ENCODE measurements around the gene PPP1R14B. TPM values are rescaled to one million over a fixed set of nuclear protein-coding genes. Genes with fewer than 3 reads are reported as not detected.

PPP1R14B gene
- total RNA-seq, 1 experiment from 2014 or later = 1,496 TPM

DNA sequence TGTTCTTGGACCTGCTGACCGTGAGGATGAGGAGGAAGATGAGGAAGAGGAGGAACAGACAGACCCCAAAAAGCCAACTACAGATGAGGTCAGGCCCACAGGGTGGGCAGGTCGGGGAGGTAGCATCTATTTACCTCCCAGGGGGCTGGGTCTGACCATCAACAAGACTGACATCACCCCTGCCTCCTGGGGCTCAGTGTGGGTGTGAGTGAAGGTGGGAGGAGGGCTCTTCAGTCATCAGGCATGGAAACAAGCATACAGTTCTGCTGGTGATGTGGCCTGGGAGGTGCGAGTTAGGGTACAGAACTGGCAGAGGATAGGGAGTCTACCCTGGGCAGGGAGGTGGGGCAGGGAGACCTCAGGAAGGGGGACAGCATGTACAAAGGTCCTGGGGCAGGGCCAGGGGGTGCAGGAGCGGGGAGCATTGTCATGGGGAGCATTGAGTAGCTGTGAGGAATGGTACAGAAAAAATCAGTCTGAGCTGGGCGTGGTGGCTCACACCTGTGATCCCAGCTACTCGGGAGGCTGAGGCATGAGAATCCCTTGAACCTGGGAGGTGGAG, 13.5 kb upstream of the PPP1R14B start:
- no TSS peak for BruUV-seq (replicated peaks)
- Histone ChIP-seq H3K4me3 (ENCODE audit: low read length) (no peak overlapping the region), H3K79me2 (ENCODE audit: low read length) (no peaks in the 10 kb centered on the region), H3K9me2 (replicated peaks; ENCODE audit: low read length) (no peaks in the 10 kb centered on the region), H3K4me2 (ENCODE audit: low read length) (no peak overlapping the region), H3K27ac (ENCODE audit: low read length) (no peak overlapping the region), H4K20me1 (ENCODE audit: low read length) (0 out of 2 replicates have a peak, but pooled peaks cover 3% of the 10 kb centered on the region), H3K4me1 (ENCODE audit: insufficient read depth, low read length) (peaks cover 7% of the 10 kb centered on the region), H3K9me3 (ENCODE audit: low read length) (no peaks in the 10 kb centered on the region), H3K9ac (ENCODE audit: low read length) (no peak overlapping the region), H3K36me3 (ENCODE audit: low read depth, low read length) (peaks cover 50% of the 10 kb centered on the region), H3F3A (ENCODE audit: low read length, unreplicated experiment) (no peaks in the 10 kb centered on the region), H2AFZ (ENCODE audit: low read length) (no peak overlapping the region), H3K27me3 (ENCODE audit: low read length) (no peaks in the 10 kb centered on the region)
- TF ChIP-seq, protein P1, sequence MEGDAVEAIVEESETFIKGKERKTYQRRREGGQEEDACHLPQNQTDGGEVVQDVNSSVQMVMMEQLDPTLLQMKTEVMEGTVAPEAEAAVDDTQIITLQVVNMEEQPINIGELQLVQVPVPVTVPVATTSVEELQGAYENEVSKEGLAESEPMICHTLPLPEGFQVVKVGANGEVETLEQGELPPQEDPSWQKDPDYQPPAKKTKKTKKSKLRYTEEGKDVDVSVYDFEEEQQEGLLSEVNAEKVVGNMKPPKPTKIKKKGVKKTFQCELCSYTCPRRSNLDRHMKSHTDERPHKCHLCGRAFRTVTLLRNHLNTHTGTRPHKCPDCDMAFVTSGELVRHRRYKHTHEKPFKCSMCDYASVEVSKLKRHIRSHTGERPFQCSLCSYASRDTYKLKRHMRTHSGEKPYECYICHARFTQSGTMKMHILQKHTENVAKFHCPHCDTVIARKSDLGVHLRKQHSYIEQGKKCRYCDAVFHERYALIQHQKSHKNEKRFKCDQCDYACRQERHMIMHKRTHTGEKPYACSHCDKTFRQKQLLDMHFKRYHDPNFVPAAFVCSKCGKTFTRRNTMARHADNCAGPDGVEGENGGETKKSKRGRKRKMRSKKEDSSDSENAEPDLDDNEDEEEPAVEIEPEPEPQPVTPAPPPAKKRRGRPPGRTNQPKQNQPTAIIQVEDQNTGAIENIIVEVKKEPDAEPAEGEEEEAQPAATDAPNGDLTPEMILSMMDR (conservative IDR thresholded peaks at IDR 0.05; ENCODE audit: low read depth, low read length) = no peak
- TF ChIP-seq EZH2phosphoT487 (IDR thresholded peaks at IDR 0.05; ENCODE audit: borderline replicate concordance, low read length) = no peak
- no peak for TF ChIP-seq EZH2 (IDR thresholded peaks at IDR 0.05; ENCODE audit: low read length, unreplicated experiment)
- intact Hi-C loops (cut with micrococcal nuclease) = no loop called here
- ChIA-PET CTCF (interaction anchor here (1.0 kb wide), 1 partner anchor 8 kb away, joined by 8 read pairs; no protein-coding TSS in a partner anchor), POLR2A (ENCODE audit: unreplicated experiment) (no interaction called here)
- DNase-seq = no peak
- no peak for ATAC-seq

DNA sequence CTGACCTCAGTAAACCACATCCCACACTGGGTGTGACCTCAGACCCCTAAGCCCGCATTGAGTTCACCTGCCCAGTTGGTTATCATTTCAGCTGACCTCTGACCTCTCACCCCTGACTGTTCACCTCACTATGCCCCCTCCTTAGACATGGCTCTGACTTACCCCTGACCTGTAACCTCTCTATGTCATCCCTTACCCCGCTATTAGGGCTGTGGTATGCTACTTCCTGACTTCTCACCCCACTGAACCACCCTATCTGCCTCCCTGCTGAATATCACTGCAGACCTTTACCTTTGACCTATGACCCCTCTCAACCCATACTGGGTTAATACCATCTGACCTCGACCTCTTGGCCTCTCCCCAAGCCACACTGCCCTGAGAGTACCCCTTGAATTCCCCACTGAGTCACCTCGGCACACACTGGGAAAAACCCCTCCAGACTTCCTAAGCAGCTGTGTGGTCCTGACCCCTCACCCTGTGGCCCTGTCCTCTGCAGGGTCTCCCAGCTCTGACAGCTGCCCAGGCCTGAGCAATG, 12.9 kb upstream of the PPP1R14B start:
- TF ChIP-seq, protein P1 (conservative IDR thresholded peaks at IDR 0.05; ENCODE audit: low read depth, low read length) = no peak
- TF ChIP-seq EZH2 (IDR thresholded peaks at IDR 0.05; ENCODE audit: low read length, unreplicated experiment) = no peak
- BruUV-seq (replicated peaks) = no TSS peak
- Histone ChIP-seq H3K9ac (ENCODE audit: low read length) (no peak overlapping the region), H3K4me2 (ENCODE audit: low read length) (no peak overlapping the region), H3K27me3 (ENCODE audit: low read length) (no peaks in the 10 kb centered on the region), H3K4me1 (ENCODE audit: insufficient read depth, low read length) (peaks cover 7% of the 10 kb centered on the region), H3K4me3 (ENCODE audit: low read length) (no peak overlapping the region), H3K36me3 (ENCODE audit: low read depth, low read length) (peaks cover 55% of the 10 kb centered on the region), H4K20me1 (ENCODE audit: low read length) (0 out of 2 replicates have a peak, but pooled peaks cover 3% of the 10 kb centered on the region), H2AFZ (ENCODE audit: low read length) (no peak overlapping the region), H3F3A (ENCODE audit: low read length, unreplicated experiment) (no peaks in the 10 kb centered on the region), H3K27ac (ENCODE audit: low read length) (no peak overlapping the region), H3K9me2 (replicated peaks; ENCODE audit: low read length) (no peaks in the 10 kb centered on the region), H3K79me2 (ENCODE audit: low read length) (no peaks in the 10 kb centered on the region), H3K9me3 (ENCODE audit: low read length) (no peaks in the 10 kb centered on the region)
- intact Hi-C loops (cut with micrococcal nuclease) = no loop called here
- CTCF ChIA-PET = no interaction called here
- ATAC-seq = no peak
- POLR2A ChIA-PET (ENCODE audit: unreplicated experiment) = no interaction called here
- DNase-seq = no peak

DNA sequence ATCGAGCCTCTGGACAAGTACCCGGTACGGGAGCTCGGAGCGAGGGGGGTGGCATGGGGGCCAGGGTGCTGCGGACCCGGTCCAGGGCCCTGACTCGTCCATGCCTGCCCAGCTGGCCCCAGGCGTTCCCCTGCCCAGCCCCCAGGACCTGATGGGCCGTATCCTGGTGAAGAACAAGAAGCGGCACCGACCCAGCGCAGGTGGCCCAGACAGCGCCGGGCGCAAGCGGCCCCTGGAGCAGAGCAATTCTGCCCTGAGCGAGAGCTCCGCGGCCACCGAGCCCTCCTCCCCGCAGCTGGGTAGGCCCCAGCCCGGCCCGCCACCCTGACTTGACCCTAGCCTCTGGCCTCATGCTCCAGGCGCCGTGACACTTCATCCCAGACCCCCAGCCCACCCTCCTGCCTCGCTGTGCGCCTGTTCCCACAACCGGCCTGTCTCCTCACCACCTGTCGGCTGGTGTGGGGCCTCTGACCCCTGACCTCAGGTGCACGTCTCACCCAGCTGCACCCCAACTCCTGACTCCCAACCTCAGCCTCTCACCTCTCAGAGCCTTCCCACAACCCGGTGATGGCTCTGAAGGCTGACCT, 12.3 kb upstream of the PPP1R14B start:
- H3K9ac ChIP-seq (ENCODE audit: low read length) = no peak overlapping the region
- intact Hi-C loops (cut with micrococcal nuclease) = no loop called here
- no peak for ATAC-seq
- no TSS peak for BruUV-seq (replicated peaks)
- CTCF ChIA-PET = no interaction called here
- no peaks in the 10 kb centered on the region for H3K79me2 ChIP-seq (ENCODE audit: low read length)
- peaks cover 57% of the 10 kb centered on the region for H3K36me3 ChIP-seq (ENCODE audit: low read depth, low read length)
- H4K20me1 ChIP-seq (ENCODE audit: low read length) = 0 out of 2 replicates have a peak, but pooled peaks cover 3% of the 10 kb centered on the region
- H3K4me3 ChIP-seq (ENCODE audit: low read length) = no peak overlapping the region
- H2AFZ ChIP-seq (ENCODE audit: low read length) = no peak overlapping the region
- H3K9me3 ChIP-seq (ENCODE audit: low read length) = no peaks in the 10 kb centered on the region
- H3F3A ChIP-seq (ENCODE audit: low read length, unreplicated experiment) = no peaks in the 10 kb centered on the region
- POLR2A ChIA-PET (ENCODE audit: unreplicated experiment) = no interaction called here
- no peaks in the 10 kb centered on the region for H3K9me2 ChIP-seq (replicated peaks; ENCODE audit: low read length)
- no peaks in the 10 kb centered on the region for H3K27me3 ChIP-seq (ENCODE audit: low read length)
- H3K4me2 ChIP-seq (ENCODE audit: low read length) = no peak overlapping the region
- TF ChIP-seq EZH2phosphoT487 (IDR thresholded peaks at IDR 0.05; ENCODE audit: borderline replicate concordance, low read length) (no peak), EZH2 (IDR thresholded peaks at IDR 0.05; ENCODE audit: low read length, unreplicated experiment) (no peak)
- TF ChIP-seq, protein P1 (conservative IDR thresholded peaks at IDR 0.05; ENCODE audit: low read depth, low read length) = no peak
- no peak for DNase-seq
- no peak overlapping the region for H3K27ac ChIP-seq (ENCODE audit: low read length)
- peaks cover 7% of the 10 kb centered on the region for H3K4me1 ChIP-seq (ENCODE audit: insufficient read depth, low read length)
